Caco-2 (cell line): ENCODE data around the gene SLC25A21. TPM values are rescaled to one million over a fixed set of nuclear protein-coding genes. Genes with fewer than 3 reads are reported as not detected.

Source experiments
- BruUV-seq: library from RNA; stranded (reverse); fragments of 400-500 nt; replicated peaks from 2 replicates; lab custom pipeline; 2021; lab: Mats Ljungman, UMichigan
- CTCF ChIA-PET: fragments of 300-600 bp; sonication (Branson Sonifier 250); formaldehyde crosslinking; loops from one replicate; lab custom pipeline; 2022; ENCODE audit warnings: antibody characterized with exemption; lab: Charles Lee
- POLR2A ChIA-PET: fragments of 300-600 bp; sonication (Branson Sonifier 250); formaldehyde crosslinking; loops from one replicate; lab custom pipeline; 2022; ENCODE audit warnings: antibody characterized with exemption; lab: Charles Lee
- DNase-seq, 2 experiments: peaks; one replicate each; pipeline versions ENCODE4 v3.0.0 to v3.0.0-alpha.2; 2020 to 2022
- H3K27me3 ChIP-seq: replicated peaks from 2 replicates; pipeline ENCODE4 v1.6.0; 2011; ENCODE audit warnings: low read length; ENCODE audit not compliant: control insufficient read depth, insufficient read depth
- H3K36me3 ChIP-seq: 2 replicates; pipeline ENCODE4 v1.5.1; 2011; ENCODE audit warnings: low read length; ENCODE audit not compliant: control insufficient read depth, insufficient read depth
- H3K4me1 ChIP-seq: fragments of 250-450 bp; sonication (Bioruptor Pico); 2 replicates; pipeline ENCODE4 v1.5.1; 2020; ENCODE audit warnings: mild to moderate bottlenecking
- H3K4me3 ChIP-seq: 2 replicates; pipeline ENCODE4 v1.5.1; 2011; ENCODE audit warnings: low read depth, mild to moderate bottlenecking, control low read depth, low read length
- H3K9me3 ChIP-seq: fragments of 250-450 bp; sonication (Bioruptor Pico); 2 replicates; pipeline ENCODE4 v1.5.1; 2020; ENCODE audit warnings: mild to moderate bottlenecking, moderate library complexity
- H3K27ac Mint-ChIP-seq: one replicate; pipeline ENCODE4 v1.8.0; 2022; ENCODE audit warnings: mixed read lengths; ENCODE audit not compliant: unreplicated experiment
- H3K27me3 Mint-ChIP-seq: one replicate; pipeline ENCODE4 v1.8.0; 2022; ENCODE audit warnings: mixed read lengths; ENCODE audit not compliant: insufficient read depth, unreplicated experiment
- H3K36me3 Mint-ChIP-seq: one replicate; pipeline ENCODE4 v1.8.0; 2022; ENCODE audit warnings: mild to moderate bottlenecking, mixed read lengths; ENCODE audit not compliant: insufficient read depth, unreplicated experiment
- H3K4me1 Mint-ChIP-seq: one replicate; pipeline ENCODE4 v1.8.0; 2022; ENCODE audit warnings: low read depth, mixed read lengths; ENCODE audit not compliant: unreplicated experiment
- H3K4me3 Mint-ChIP-seq: one replicate; pipeline ENCODE4 v1.8.0; 2022; ENCODE audit warnings: mild to moderate bottlenecking, moderate library complexity, mixed read lengths; ENCODE audit not compliant: unreplicated experiment
- H3K9me3 Mint-ChIP-seq: one replicate; pipeline ENCODE4 v1.8.0; 2022; ENCODE audit warnings: mixed read lengths; ENCODE audit not compliant: unreplicated experiment
- intact Hi-C: fragments of 100-400 bp; cut with micrococcal nuclease; formaldehyde crosslinking; loops from one replicate; pipeline ENCODE4 v1.10.0; 2022; ENCODE audit not compliant: unreplicated experiment
- total RNA-seq: library from RNA; stranded (reverse); gene quantifications from 2 replicates; pipeline ENCODE4 v1.2.3, GENCODE V29; 2022
- TF ChIP-seq, protein P1 (sequence below), 2 experiments: fragments of 200-600 bp in 1 of 2; IDR thresholded peaks; 1 replicate in 1 of 2; 2 replicates in 1 of 2; pipeline versions ENCODE4 v1.5.1 to v1.8.0; 2011 to 2022; ENCODE audit warnings: antibody characterized with exemption in 1 of 2, control low read depth in 1 of 2, inconsistent platforms in 1 of 2, low read depth in 1 of 2, low read length in 1 of 2, mild to moderate bottlenecking in 1 of 2, moderate library complexity in 1 of 2; ENCODE audit not compliant: insufficient read depth in 1 of 2, severe bottlenecking in 1 of 2, unreplicated experiment in 1 of 2

Gene SLC25A21
- total RNA-seq, 1 experiment from 2014 or later, result 3.2 TPM

DNA sequence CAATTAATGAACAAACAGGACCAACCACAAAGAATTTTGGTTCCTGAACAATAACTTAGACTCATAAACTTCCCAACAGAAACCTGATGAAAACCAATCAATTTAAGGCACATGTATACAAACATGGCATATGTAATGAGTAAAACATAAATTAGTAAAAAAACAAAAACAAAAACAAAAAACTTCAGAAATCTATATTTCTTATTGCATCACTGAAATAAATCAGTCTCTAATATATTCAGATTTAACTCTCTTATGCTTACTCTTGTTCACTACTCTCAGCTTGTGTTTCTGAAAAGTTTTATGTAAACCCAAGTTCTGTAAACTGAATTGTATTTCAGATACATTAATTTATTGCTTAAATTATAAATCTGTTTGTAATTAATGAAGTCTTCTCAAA, 233.7 kb downstream of the SLC25A21 start:
- Histone ChIP-seq H3K9me3 (no peaks in the 10 kb centered on the region), H3K27me3 (no peaks in the 10 kb centered on the region), H3K4me3 (no peak overlapping the region), H3K4me1 (peaks cover 35% of the 10 kb centered on the region), H3K36me3 (no peaks in the 10 kb centered on the region)
- no peaks in the 10 kb centered on the region for H3K27me3 Mint-ChIP-seq
- no peak overlapping the region for H3K4me3 Mint-ChIP-seq
- H3K4me1 Mint-ChIP-seq, result peaks cover 29% of the 10 kb centered on the region
- H3K36me3 Mint-ChIP-seq, result no peaks in the 10 kb centered on the region
- TF ChIP-seq, protein P1, sequence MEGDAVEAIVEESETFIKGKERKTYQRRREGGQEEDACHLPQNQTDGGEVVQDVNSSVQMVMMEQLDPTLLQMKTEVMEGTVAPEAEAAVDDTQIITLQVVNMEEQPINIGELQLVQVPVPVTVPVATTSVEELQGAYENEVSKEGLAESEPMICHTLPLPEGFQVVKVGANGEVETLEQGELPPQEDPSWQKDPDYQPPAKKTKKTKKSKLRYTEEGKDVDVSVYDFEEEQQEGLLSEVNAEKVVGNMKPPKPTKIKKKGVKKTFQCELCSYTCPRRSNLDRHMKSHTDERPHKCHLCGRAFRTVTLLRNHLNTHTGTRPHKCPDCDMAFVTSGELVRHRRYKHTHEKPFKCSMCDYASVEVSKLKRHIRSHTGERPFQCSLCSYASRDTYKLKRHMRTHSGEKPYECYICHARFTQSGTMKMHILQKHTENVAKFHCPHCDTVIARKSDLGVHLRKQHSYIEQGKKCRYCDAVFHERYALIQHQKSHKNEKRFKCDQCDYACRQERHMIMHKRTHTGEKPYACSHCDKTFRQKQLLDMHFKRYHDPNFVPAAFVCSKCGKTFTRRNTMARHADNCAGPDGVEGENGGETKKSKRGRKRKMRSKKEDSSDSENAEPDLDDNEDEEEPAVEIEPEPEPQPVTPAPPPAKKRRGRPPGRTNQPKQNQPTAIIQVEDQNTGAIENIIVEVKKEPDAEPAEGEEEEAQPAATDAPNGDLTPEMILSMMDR (IDR thresholded peaks at IDR 0.05; ENCODE audit: insufficient read depth in 1 of 2, low read depth in 1 of 2, low read length in 1 of 2, severe bottlenecking in 1 of 2, unreplicated experiment in 1 of 2), result no peak
- no peak overlapping the region for H3K27ac Mint-ChIP-seq
- ChIA-PET CTCF (interaction anchor here (0.6 kb wide), 1 partner anchor 213 kb away, joined by 9 read pairs; no protein-coding TSS in a partner anchor), POLR2A (no interaction called here)
- H3K9me3 Mint-ChIP-seq, result no peaks in the 10 kb centered on the region
- intact Hi-C loops, result no loop called here
- no TSS peak for BruUV-seq
- DNase-seq, result no peak

DNA sequence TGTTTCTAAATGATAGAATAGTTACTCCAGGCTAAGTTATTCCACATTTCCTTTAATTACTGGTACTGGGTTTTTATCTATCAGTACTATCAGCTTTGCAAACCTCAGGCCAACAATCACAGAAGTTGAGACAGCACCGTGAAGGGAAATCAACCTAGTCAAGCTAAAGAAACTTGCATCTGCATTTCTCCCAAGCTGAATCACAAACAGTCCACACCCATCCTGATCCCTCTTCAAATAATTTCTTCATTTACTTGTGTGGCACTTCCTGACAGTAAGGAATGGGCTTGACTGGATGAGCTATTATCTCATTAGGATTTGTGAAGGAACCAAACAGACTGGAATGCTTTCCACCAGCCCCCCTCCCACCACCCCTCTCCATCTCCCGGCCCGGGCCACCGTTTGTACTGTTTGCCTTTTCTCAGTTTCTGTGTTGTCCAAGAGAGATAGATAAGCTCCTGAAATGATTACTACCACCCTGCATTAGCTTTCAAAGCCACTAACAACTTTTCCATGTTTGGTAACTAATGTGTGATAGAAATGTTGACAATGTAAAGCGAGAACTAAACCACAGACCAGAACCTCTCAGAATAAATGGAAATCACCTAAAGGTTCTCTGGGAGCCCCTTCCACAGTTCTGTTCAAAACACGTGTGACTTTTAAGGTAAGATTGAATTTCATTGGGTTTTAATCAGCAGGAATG, 236.3 kb downstream of the SLC25A21 start:
- H3K27me3 Mint-ChIP-seq, result no peaks in the 10 kb centered on the region

DNA sequence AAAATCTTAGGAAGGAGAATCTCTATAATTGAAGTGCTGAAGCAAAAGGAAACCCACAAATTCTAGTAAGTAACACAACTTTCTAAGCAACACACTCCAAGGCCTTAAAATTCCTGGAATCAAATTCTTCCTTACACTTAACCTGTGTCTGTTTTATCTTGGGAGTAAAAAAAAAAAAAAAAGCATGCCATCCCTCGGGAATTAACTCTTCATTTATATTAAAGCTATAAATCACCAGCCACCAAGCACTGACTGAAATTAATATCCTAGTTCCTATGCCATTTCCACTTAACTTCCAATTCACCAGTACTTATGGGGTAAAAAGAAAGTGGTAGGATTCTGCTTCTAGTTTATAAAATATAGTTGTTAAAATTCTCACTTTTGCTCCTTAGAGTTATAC, 238.1 kb downstream of the SLC25A21 start:
- H3K27ac Mint-ChIP-seq, result no peak overlapping the region
- no peak overlapping the region for H3K4me3 Mint-ChIP-seq
- H3K36me3 Mint-ChIP-seq, result no peaks in the 10 kb centered on the region
- POLR2A ChIA-PET, result no interaction called here
- no peak for DNase-seq
- Histone ChIP-seq H3K4me1 (peaks cover 27% of the 10 kb centered on the region), H3K36me3 (no peaks in the 10 kb centered on the region), H3K9me3 (no peaks in the 10 kb centered on the region), H3K4me3 (no peak overlapping the region), H3K27me3 (no peaks in the 10 kb centered on the region)
- BruUV-seq, result no TSS peak
- no peaks in the 10 kb centered on the region for H3K27me3 Mint-ChIP-seq
- H3K9me3 Mint-ChIP-seq, result no peaks in the 10 kb centered on the region
- CTCF ChIA-PET, result no interaction called here
- H3K4me1 Mint-ChIP-seq, result peaks cover 20% of the 10 kb centered on the region
- intact Hi-C loops, result no loop called here
- TF ChIP-seq, protein P1 (IDR thresholded peaks at IDR 0.05; ENCODE audit: insufficient read depth in 1 of 2, low read depth in 1 of 2, low read length in 1 of 2, severe bottlenecking in 1 of 2, unreplicated experiment in 1 of 2), result no peak

More for the DNA sequence above, 236.3 kb downstream of the SLC25A21 start:
- BruUV-seq, result no TSS peak
- peak; percentile 67 to 75 for DNase-seq
- intact Hi-C loops, result loop anchor here (1.0 to 2.0 kb wide), 3 partner anchors 79 to 275 kb away; partner anchors contain the start of gene PAX9
- Mint-ChIP-seq H3K4me1 (peaks cover 23% of the 10 kb centered on the region), H3K9me3 (no peaks in the 10 kb centered on the region), H3K36me3 (no peaks in the 10 kb centered on the region), H3K27ac (peak overlapping the region; percentile 36), H3K4me3 (peak overlapping the region; percentile 54)
- TF ChIP-seq, protein P1 (IDR thresholded peaks at IDR 0.05; ENCODE audit: insufficient read depth in 1 of 2, low read depth in 1 of 2, low read length in 1 of 2, severe bottlenecking in 1 of 2, unreplicated experiment in 1 of 2), result no peak
- Histone ChIP-seq H3K4me1 (peaks cover 34% of the 10 kb centered on the region), H3K9me3 (no peaks in the 10 kb centered on the region), H3K27me3 (no peaks in the 10 kb centered on the region), H3K4me3 (no peak overlapping the region), H3K36me3 (no peaks in the 10 kb centered on the region)
- CTCF ChIA-PET, result interaction anchor here (0.6 to 1.3 kb wide), 5 partner anchors 96 to 382 kb away, joined by 3 to 9 read pairs (median 3); no protein-coding TSS in a partner anchor
- POLR2A ChIA-PET, result no interaction called here
